Heart left ventricle (tissue), 13 donors: ENCODE results near the gene PANK4.

ENCODE experiments used
- CTCF ChIP-seq, 12 donors: fragments of 200-600 bp; sonication (generic) in 4 of 12; IDR thresholded peaks; one replicate each; pipeline versions ENCODE4 v1.5.0 to v1.8.0; 2018 to 2022; ENCODE audit warnings: antibody characterized with exemption in 12 of 12, mild to moderate bottlenecking in 5 of 12
- POLR2A ChIP-seq, 2 donors: fragments of 450-650 bp; IDR thresholded peaks; one replicate each; pipeline ENCODE4 v1.6.1; 2017; ENCODE audit warnings: antibody characterized with exemption in 2 of 2, mild to moderate bottlenecking in 2 of 2, moderate library complexity in 2 of 2
- donor health status: ischemic (EF 13 %, LVEDD 7.1; RV severe dilation, severe dysfunction).
- donor health status: DM: no; HTN: yes; CAD: no.
- donor health status: DM: no; HTN: no; CAD: no.
- donor health status: ischemic (EF 25% LVEDD 6.9; RV normal size, moderate dysfunction).
- donor health status: ischemic (EF 25% LVEDD 5.7; RV mildly dilated, moderate dysfunction).
- donor health status: ischemic (EF 35%, LVEDD 5.7; RV mildly dilated, moderate dysfunction).
- donor health status: nonischemic (EF 11% LVEDD 7.7; RV severe dilation, severe dysfunction).
- donor health status: DM: yes; HTN: yes; CAD: no.
- donor health status: PGD.
- donor health status: ischemic (EF 29% LVEDD 5.4; RV normal size, mild dysfunction).
- donor health status: nonischemic (EF 23%, LVEDD 6.1; RV moderate dilation, normal function).

DNA sequence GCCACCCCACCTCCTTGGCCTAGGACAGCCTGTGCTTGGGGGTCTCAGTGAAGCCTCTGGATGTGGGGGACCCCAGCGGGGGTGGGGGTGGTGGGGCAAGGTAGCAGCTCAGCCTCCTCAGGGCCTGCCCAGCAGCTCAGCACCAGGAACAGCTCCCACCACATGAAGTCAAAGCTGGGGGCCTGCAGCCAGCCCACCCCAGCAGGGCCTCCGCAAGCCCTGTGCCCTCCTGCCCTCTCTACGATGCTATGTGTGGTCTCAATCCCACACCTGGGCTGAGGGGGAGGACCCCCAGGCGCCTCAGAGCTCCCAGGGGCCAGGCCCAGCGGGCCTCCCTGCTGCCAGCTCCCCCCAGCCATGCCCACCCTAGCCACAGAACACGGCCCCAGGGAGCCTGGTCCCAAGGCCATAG, 18.6 kb downstream of the PANK4 start:
- TF ChIP-seq CTCF (IDR thresholded peaks at IDR 0.05), result no peak
- TF ChIP-seq POLR2A (IDR thresholded peaks at IDR 0.05), result no peak
